Neural cell (in vitro differentiated cells): ENCODE data around the gene SIX1. TPM values are rescaled to one million over a fixed set of nuclear protein-coding genes. Genes with fewer than 3 reads are reported as not detected.

Source experiments
- H2AFZ ChIP-seq: fragments of 200-600, 300-800 bp; sonication (generic), shearing (Covaris generic); 2 replicates; pipeline ENCODE4 v1.6.0; 2014; ENCODE audit warnings: low read depth, mild to moderate bottlenecking, antibody characterized with exemption, low read length, moderate library complexity
- H3F3A ChIP-seq: fragments of 200-600 bp; shearing (Covaris generic); 2 replicates; pipeline ENCODE4 v1.6.1; 2016; ENCODE audit warnings: mild to moderate bottlenecking, moderate library complexity, mixed read lengths, antibody characterized with exemption, low read length; ENCODE audit not compliant: insufficient read depth, poor library complexity, severe bottlenecking
- H3K27ac ChIP-seq: fragments of 200-600, 300-800 bp; sonication (generic), shearing (Covaris generic); 2 replicates; pipeline ENCODE4 v1.5.1; 2014; ENCODE audit warnings: mild to moderate bottlenecking, low read length, moderate library complexity
- H3K27me3 ChIP-seq: fragments of 300-800, 200-600 bp; sonication (generic), shearing (Covaris generic); 2 replicates; pipeline ENCODE4 v1.6.0; 2014; ENCODE audit warnings: mild to moderate bottlenecking, low read depth, low read length, moderate library complexity; ENCODE audit not compliant: insufficient read depth
- H3K36me3 ChIP-seq: fragments of 300-800, 200-600 bp; sonication (generic), shearing (Covaris generic); 2 replicates; pipeline ENCODE4 v1.5.1; 2014; ENCODE audit warnings: mild to moderate bottlenecking, antibody characterized with exemption, low read length, moderate library complexity; ENCODE audit not compliant: insufficient read depth
- H3K4me2 ChIP-seq: fragments of 300-800, 200-600 bp; sonication (generic), shearing (Covaris generic); 2 replicates; pipeline ENCODE4 v1.6.0; 2014; ENCODE audit warnings: mild to moderate bottlenecking, low read length
- H3K4me3 ChIP-seq: fragments of 300-800, 200-600 bp; sonication (generic), shearing (Covaris generic); 2 replicates; pipeline ENCODE4 v1.5.1; 2014; ENCODE audit warnings: mild to moderate bottlenecking, low read length, moderate library complexity
- H3K79me2 ChIP-seq: fragments of 200-600 bp; shearing (Covaris generic); replicated peaks from 2 replicates; pipeline ENCODE4 v1.6.0; 2014; ENCODE audit warnings: mild to moderate bottlenecking, low read length, moderate library complexity; ENCODE audit not compliant: insufficient read depth
- H3K9ac ChIP-seq: fragments of 300-800, 200-600 bp; sonication (generic), shearing (Covaris generic); 2 replicates; pipeline ENCODE4 v1.6.1; 2016; ENCODE audit warnings: mild to moderate bottlenecking, low read length, mixed read lengths
- H3K9me2 ChIP-seq: fragments of 200-600 bp; shearing (Covaris generic); 2 replicates; pipeline ENCODE4 v1.6.1; 2016; ENCODE audit warnings: mild to moderate bottlenecking, low read length, mixed read lengths; ENCODE audit not compliant: insufficient read depth
- H3K9me3 ChIP-seq: fragments of 200-600, 300-800 bp; sonication (generic), shearing (Covaris generic); 2 replicates; pipeline ENCODE4 v1.6.1; 2016; ENCODE audit warnings: mild to moderate bottlenecking, mixed run types, low read length, moderate library complexity, mixed read lengths
- H4K20me1 ChIP-seq: fragments of 200-600 bp; shearing (Covaris generic); 2 replicates; pipeline ENCODE4 v1.6.1; 2016; ENCODE audit warnings: mild to moderate bottlenecking, mixed run types; ENCODE audit not compliant: insufficient read depth
- EP300 ChIP-seq: fragments of 450-650 bp; conservative IDR thresholded peaks from 2 replicates; pipeline ENCODE4 v1.6.1; 2014; ENCODE audit warnings: antibody characterized with exemption, mild to moderate bottlenecking, moderate library complexity; ENCODE audit not compliant: poor library complexity, severe bottlenecking
- EZH2 ChIP-seq: fragments of 200-600, 300-800 bp; shearing (Covaris generic), sonication (generic); IDR thresholded peaks from 2 replicates; pipeline ENCODE4 v1.6.1; 2014; ENCODE audit warnings: antibody characterized with exemption, low read length, borderline replicate concordance, mild to moderate bottlenecking; ENCODE audit not compliant: insufficient read depth, poor library complexity, severe bottlenecking
- MXI1 ChIP-seq: fragments of 450-650 bp; conservative IDR thresholded peaks from 2 replicates; pipeline ENCODE4 v1.6.1; 2014; ENCODE audit warnings: antibody characterized with exemption, mild to moderate bottlenecking; ENCODE audit not compliant: poor library complexity, severe bottlenecking
- POLR2AphosphoS5 ChIP-seq: IDR thresholded peaks from 2 replicates; pipeline ENCODE4 v1.6.1; 2012
- RAD21 ChIP-seq: fragments of 450-650 bp; conservative IDR thresholded peaks from 2 replicates; pipeline ENCODE4 v1.6.1; 2014; ENCODE audit warnings: antibody characterized with exemption, mild to moderate bottlenecking, moderate library complexity
- SMC3 ChIP-seq: fragments of 450-650 bp; conservative IDR thresholded peaks from 2 replicates; pipeline ENCODE4 v1.6.1; 2014; ENCODE audit warnings: antibody characterized with exemption, mild to moderate bottlenecking, moderate library complexity; ENCODE audit not compliant: poor library complexity
- TAF1 ChIP-seq: IDR thresholded peaks from 2 replicates; pipeline ENCODE4 v1.6.1; 2012; ENCODE audit warnings: low read depth
- polyA plus RNA-seq: library from polyadenylated mRNA; depleted of rRNA; stranded (reverse); fragments of >200 nt; gene quantifications from 2 replicates; pipeline ENCODE4 v1.2.3, GENCODE V29; 2014
- TF ChIP-seq, protein P1 (sequence below): fragments of 450-650 bp; IDR thresholded peaks from 2 replicates; pipeline ENCODE4 v1.5.1; 2014; ENCODE audit warnings: antibody characterized with exemption, mild to moderate bottlenecking, moderate library complexity; ENCODE audit not compliant: poor library complexity, severe bottlenecking
- TF ChIP-seq, protein P2 (sequence below): IDR thresholded peaks from 2 replicates; pipeline ENCODE4 v1.6.1; 2012; ENCODE audit warnings: borderline replicate concordance

Gene SIX1
- polyA plus RNA-seq, 1 donor from 2014 or later = not detected

DNA sequence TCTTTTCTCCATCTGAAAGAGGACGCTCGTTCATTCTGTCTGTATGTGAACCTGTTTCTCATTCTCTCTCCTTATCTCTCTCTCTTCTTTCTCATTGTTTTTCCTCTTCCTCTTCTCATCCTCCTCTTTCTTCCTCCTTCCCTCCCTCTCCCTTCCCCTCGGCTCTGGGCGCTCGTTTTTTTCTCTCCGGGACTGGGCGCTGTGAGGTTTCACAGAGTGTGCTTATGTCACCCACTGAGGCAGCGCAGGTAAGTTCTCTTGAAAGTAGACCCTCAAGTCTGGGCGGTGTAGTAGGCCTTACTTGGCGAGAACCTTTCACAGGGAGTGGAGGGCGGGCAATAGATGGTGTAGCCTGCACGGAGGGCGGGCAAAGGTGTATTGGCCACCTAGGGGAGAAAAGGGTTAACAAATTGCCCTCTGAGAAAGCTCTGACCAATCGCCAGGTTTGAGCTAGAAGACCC, 4.5 kb upstream of the SIX1 start:
- no peak overlapping the region for H3K9ac ChIP-seq
- H3K4me3 ChIP-seq = no peak overlapping the region
- no peak overlapping the region for H3K27ac ChIP-seq
- peaks cover 100% of the 10 kb centered on the region for H3K27me3 ChIP-seq
- H3K36me3 ChIP-seq = no peaks in the 10 kb centered on the region
- H2AFZ ChIP-seq = no peak overlapping the region
- H3K79me2 ChIP-seq = no peaks in the 10 kb centered on the region
- no peak overlapping the region for H3K4me2 ChIP-seq
- no peaks in the 10 kb centered on the region for H3K9me2 ChIP-seq
- TF ChIP-seq RAD21 (no peak), POLR2AphosphoS5 (no peak), EP300 (no peak), TAF1 (no peak), EZH2 (no peak), SMC3 (no peak), MXI1 (no peak)
- TF ChIP-seq, protein P1, sequence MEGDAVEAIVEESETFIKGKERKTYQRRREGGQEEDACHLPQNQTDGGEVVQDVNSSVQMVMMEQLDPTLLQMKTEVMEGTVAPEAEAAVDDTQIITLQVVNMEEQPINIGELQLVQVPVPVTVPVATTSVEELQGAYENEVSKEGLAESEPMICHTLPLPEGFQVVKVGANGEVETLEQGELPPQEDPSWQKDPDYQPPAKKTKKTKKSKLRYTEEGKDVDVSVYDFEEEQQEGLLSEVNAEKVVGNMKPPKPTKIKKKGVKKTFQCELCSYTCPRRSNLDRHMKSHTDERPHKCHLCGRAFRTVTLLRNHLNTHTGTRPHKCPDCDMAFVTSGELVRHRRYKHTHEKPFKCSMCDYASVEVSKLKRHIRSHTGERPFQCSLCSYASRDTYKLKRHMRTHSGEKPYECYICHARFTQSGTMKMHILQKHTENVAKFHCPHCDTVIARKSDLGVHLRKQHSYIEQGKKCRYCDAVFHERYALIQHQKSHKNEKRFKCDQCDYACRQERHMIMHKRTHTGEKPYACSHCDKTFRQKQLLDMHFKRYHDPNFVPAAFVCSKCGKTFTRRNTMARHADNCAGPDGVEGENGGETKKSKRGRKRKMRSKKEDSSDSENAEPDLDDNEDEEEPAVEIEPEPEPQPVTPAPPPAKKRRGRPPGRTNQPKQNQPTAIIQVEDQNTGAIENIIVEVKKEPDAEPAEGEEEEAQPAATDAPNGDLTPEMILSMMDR = no peak
- TF ChIP-seq, protein P2, sequence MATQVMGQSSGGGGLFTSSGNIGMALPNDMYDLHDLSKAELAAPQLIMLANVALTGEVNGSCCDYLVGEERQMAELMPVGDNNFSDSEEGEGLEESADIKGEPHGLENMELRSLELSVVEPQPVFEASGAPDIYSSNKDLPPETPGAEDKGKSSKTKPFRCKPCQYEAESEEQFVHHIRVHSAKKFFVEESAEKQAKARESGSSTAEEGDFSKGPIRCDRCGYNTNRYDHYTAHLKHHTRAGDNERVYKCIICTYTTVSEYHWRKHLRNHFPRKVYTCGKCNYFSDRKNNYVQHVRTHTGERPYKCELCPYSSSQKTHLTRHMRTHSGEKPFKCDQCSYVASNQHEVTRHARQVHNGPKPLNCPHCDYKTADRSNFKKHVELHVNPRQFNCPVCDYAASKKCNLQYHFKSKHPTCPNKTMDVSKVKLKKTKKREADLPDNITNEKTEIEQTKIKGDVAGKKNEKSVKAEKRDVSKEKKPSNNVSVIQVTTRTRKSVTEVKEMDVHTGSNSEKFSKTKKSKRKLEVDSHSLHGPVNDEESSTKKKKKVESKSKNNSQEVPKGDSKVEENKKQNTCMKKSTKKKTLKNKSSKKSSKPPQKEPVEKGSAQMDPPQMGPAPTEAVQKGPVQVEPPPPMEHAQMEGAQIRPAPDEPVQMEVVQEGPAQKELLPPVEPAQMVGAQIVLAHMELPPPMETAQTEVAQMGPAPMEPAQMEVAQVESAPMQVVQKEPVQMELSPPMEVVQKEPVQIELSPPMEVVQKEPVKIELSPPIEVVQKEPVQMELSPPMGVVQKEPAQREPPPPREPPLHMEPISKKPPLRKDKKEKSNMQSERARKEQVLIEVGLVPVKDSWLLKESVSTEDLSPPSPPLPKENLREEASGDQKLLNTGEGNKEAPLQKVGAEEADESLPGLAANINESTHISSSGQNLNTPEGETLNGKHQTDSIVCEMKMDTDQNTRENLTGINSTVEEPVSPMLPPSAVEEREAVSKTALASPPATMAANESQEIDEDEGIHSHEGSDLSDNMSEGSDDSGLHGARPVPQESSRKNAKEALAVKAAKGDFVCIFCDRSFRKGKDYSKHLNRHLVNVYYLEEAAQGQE = no peak
- H3F3A ChIP-seq = no peaks in the 10 kb centered on the region
- H4K20me1 ChIP-seq = no peaks in the 10 kb centered on the region
- H3K9me3 ChIP-seq = no peaks in the 10 kb centered on the region

DNA sequence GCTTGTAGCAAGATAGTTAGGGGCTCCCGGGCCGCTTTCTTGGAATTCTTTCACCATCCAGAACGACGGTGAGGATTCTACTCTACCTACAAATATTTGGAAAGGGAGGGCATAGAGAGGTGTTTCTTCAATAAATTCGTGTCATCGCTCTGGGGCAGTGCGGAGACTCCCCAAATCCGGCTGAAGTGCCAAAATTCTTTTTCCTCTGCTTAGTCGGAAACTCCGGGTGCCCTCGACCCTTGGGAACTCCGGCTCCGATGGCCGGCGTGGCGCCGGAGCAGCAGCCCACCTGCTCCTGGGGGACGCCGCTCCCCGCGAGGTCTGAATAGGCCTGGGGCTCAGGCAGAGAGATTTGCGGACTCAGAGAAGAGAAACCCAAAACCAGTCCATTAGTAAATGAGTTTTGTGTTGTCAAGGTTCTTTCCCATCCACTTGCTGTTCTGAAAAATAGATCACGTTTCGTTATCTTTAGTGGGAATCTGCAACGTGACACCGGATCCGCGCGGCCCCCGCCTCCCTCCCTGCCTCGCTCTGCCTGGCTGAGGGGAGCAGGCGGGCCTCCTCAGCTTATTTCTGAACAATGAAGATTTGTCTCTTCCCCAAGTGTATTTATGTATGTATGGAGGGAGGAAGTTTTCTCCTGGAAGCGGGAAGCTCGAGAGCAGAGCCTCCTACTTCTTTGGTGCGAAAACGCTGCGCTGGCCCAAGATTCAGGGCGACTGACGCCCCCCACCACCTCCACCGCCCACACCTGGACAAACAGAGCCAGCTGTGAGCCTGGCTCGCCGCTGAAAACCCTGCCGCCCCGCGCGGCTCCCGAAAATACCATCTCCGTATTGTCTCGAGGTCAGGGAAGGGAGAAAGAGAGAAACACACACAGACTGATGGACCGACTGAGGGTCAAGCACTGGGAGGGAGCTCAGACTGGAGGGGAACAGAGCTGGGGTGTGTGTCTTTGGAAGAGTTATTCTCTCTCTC, 3.7 kb upstream of the SIX1 start:
- Histone ChIP-seq H3K9ac (no peak overlapping the region), H2AFZ (no peak overlapping the region), H3K4me2 (no peak overlapping the region), H3K9me2 (no peaks in the 10 kb centered on the region), H3K27me3 (peaks cover 100% of the 10 kb centered on the region), H3K27ac (no peak overlapping the region), H4K20me1 (no peaks in the 10 kb centered on the region), H3F3A (no peaks in the 10 kb centered on the region), H3K79me2 (no peaks in the 10 kb centered on the region), H3K4me3 (no peak overlapping the region), H3K36me3 (no peaks in the 10 kb centered on the region), H3K9me3 (no peaks in the 10 kb centered on the region)
- TF ChIP-seq MXI1 = no peak
- no peak for TF ChIP-seq EP300
- TF ChIP-seq TAF1 = no peak
- TF ChIP-seq, protein P2 = no peak
- TF ChIP-seq POLR2AphosphoS5 = peak; percentile 30
- TF ChIP-seq EZH2 = peak; percentile 76
